ENCODE data around the gene RSPH1.
A peak's percentile ranks its signal among the peaks of the same experiment; 100 is the strongest.

Gene RSPH1

DNA sequence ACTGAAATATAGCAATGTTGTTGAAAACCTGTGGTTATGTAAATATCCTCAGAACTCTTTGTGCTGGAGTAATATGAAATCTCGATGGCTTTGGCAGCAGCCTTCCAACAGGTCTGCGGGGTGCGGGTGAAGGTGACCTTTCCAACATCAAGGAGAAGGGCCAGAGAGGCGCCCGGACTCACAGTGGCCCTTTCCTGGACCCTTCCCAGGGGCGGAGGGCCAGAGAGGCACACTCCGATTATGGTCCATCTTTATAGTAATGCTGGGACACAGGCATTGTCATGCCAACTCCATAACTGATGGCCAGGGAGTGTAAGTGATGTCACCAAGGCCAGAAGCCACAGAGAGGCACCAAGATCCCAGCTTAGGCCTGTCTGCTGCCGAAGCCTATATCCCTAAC lies 35.7 kb upstream of the RSPH1 start:
- H3K27ac ChIP-seq, result peak overlapping the region; percentile 97
- TF ChIP-seq CTCF (conservative IDR thresholded peaks at IDR 0.05), result no peak

DNA sequence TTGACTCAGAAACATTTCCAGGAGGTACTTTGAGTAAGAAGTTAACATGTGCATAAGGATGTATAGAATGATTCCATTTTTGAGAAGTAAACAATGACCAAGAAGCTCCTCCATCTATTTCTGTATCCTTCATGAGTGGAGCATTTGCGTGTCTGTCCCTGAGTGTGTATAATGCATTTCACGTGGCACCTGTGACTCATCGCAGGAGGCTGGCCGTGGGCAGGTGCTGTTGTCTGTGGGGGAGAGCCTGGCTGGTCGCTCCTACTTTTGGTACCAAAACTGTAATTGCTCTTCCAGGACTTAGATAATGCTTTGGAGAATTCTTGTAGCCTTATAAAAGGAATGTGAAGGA lies 34.1 kb upstream of the RSPH1 start:
- peak overlapping the region; percentile 97 for H3K27ac ChIP-seq
- no peak for TF ChIP-seq CTCF (conservative IDR thresholded peaks at IDR 0.05)

GRCh38 chr21:42527489-42528158 lies 31.6 kb upstream of the RSPH1 start:
- TF ChIP-seq CTCF (conservative IDR thresholded peaks at IDR 0.05), result no peak
- peak overlapping the region; percentile 97 for H3K27ac ChIP-seq

GRCh38 chr21:42527127-42527488 lies 31.1 kb upstream of the RSPH1 start:
- H3K27ac ChIP-seq, result peak overlapping the region; percentile 97
- TF ChIP-seq CTCF (conservative IDR thresholded peaks at IDR 0.05), result no peak

GRCh38 chr21:42526379-42526727 lies 30.3 kb upstream of the RSPH1 start:
- H3K27ac ChIP-seq, result peak overlapping the region; percentile 97
- TF ChIP-seq CTCF (conservative IDR thresholded peaks at IDR 0.05), result no peak

DNA sequence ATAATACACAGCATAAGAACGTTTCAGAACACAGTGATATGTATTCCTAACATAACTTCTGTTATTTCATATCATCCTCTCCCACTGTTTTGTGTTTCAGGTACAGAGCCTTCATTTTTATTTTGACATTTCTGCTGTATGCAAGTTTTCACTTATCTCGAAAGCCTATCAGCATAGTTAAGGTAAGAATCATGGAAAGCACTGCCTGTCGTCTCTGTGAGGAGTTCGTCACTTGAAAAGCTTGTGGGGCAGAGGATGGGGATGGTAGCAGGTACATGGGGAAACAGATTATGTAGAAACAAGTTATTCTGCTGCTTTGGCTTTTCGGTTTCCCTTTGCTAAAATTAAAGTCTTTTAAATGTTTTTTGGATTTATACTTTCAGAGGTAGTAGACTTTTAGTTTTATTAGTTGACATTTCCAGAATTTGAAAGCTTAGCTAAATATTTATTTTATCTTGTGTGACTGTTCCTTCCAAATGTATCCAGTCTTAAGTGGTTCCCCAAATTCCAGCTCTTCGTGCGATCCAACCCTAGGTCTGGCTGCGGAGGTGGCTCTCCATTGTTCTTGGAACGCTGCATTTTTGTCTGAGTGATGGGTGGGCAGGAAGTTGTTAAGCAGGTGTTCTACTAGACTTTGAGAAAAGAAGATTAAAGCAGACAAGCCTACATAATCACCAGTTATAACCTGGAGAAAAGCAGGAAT lies 29.8 kb upstream of the RSPH1 start:
- peak overlapping the region; percentile 97 for H3K27ac ChIP-seq

More for the DNA sequence above, 29.8 kb upstream of the RSPH1 start:
- no peak for TF ChIP-seq CTCF (conservative IDR thresholded peaks at IDR 0.05)
